RWPE2 (cell line): ENCODE measurements around the gene FCGR1A.
"Not testable (repeated sequence)": the region's sequence is repeated elsewhere in the genome, so short reads cannot be mapped to it uniquely, and the experiment has no call there.

Experiments
- ATAC-seq: fragments of 200-7000 bp; cut with Tn5 transposase; 3 replicates; pipeline ENCODE4 v1.9.1; 2021; ENCODE audit warnings: low read depth
- DNase-seq: peaks from one replicate; pipeline ENCODE4 v3.0.0-alpha.2; 2020; ENCODE audit warnings: low spot score
- H3K27ac ChIP-seq: fragments of 450-650 bp; 2 replicates; pipeline ENCODE4 v1.5.1; 2017; ENCODE audit warnings: mild to moderate bottlenecking; ENCODE audit not compliant: poor library complexity, severe bottlenecking
- H3K27me3 ChIP-seq: fragments of 250-450 bp; sonication (Bioruptor Pico); 2 replicates; pipeline ENCODE4 v1.5.1; 2021; ENCODE audit warnings: mild to moderate bottlenecking, moderate library complexity; ENCODE audit not compliant: insufficient read depth, poor library complexity, severe bottlenecking
- H3K36me3 ChIP-seq: fragments of 250-450 bp; sonication (Bioruptor Pico); 2 replicates; pipeline ENCODE4 v1.5.1; 2020; ENCODE audit warnings: low read depth, mild to moderate bottlenecking, moderate library complexity
- H3K4me1 ChIP-seq: fragments of 250-450 bp; sonication (Bioruptor Pico); 2 replicates; pipeline ENCODE4 v1.5.1; 2021; ENCODE audit warnings: mild to moderate bottlenecking, moderate library complexity; ENCODE audit not compliant: insufficient read depth, poor library complexity, severe bottlenecking
- H3K4me3 ChIP-seq: fragments of 250-450 bp; sonication (Bioruptor Pico); 2 replicates; pipeline ENCODE4 v1.5.1; 2021; ENCODE audit warnings: mild to moderate bottlenecking, moderate library complexity; ENCODE audit not compliant: severe bottlenecking
- H3K9me3 ChIP-seq: fragments of 250-450 bp; sonication (Bioruptor Pico); 2 replicates; pipeline ENCODE4 v1.5.1; 2021; ENCODE audit warnings: mild to moderate bottlenecking, moderate library complexity; ENCODE audit not compliant: severe bottlenecking

The FCGR1A gene

GRCh38 chr1:149782600-149782999 is at the start of gene FCGR1A:
Gene FCGR1A (plus strand): TSS chr1:149782694. CDS start chr1:149782744, 50 bp downstream.
- H3K4me3 ChIP-seq, ATAC-seq, H3K27ac ChIP-seq: not testable (repeated sequence)

GRCh38 chr1:149732781-149733180 is 49.7 kb upstream of the FCGR1A start:
- ATAC-seq, H3K4me3 ChIP-seq, H3K9me3 ChIP-seq, DNase-seq, H3K36me3 ChIP-seq, H3K27ac ChIP-seq, H3K27me3 ChIP-seq, H3K4me1 ChIP-seq: not testable (repeated sequence)

More at GRCh38 chr1:149782600-149782999, at the start of gene FCGR1A:
- H3K4me1 ChIP-seq, H3K36me3 ChIP-seq, H3K27me3 ChIP-seq, H3K9me3 ChIP-seq, DNase-seq: not testable (repeated sequence)

DNA sequence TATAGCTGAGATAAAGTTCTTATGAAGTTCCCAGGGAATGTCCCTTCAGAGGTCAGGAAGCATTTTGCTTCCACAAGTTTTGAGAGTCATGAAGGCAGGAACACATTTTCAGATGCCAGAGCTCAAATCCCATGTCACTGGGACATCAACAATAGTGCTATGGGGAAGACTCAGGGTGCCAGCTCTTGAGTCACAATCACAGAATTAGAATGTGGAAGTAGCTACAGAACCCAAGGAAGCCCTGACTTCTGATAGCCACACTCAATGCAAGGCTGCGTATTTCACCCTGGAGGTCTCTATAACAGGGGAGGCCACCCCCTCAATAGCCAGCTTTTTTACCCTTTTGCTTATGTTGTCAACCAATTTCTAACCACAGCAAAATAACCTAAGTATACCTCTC is 47.8 kb upstream of the FCGR1A start:
- not testable (repeated sequence) for H3K4me3 ChIP-seq, H3K9me3 ChIP-seq, H3K27ac ChIP-seq, ATAC-seq, H3K4me1 ChIP-seq, DNase-seq, H3K27me3 ChIP-seq, H3K36me3 ChIP-seq

GRCh38 chr1:149740148-149740581 is 42.3 kb upstream of the FCGR1A start:
- H3K27ac ChIP-seq, H3K4me3 ChIP-seq, H3K4me1 ChIP-seq, DNase-seq, H3K36me3 ChIP-seq, ATAC-seq, H3K27me3 ChIP-seq, H3K9me3 ChIP-seq: not testable (repeated sequence)

DNA sequence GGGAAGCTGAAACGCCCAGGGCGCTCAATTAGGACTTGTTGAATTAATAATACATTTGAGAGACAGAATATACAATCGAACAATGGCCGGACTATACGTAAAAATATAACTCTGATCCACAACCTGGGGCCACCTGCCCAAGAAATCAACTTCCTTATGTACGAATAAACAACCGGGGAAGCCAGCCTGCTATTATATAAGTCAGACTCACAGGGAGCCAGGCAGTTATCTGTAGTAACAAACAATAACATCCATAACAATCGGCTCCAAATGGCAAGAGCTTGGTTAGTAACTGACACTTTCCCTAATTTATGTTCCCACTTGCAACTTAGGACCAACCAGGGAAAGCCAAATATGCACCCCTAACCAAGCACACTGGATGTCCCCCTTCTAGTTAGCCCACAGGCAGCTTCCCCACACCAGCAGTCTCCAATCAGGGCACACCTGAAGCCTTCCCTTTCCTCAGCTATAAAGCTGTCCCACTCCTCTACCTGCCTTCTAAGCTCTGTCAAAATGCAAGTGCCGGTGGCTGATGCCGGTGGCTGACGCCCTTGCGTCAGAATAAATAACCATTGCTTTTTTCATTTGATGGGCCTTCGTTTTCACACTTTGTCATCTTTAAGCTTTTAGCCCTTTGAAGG is 41.8 kb upstream of the FCGR1A start:
- H3K4me1 ChIP-seq, H3K4me3 ChIP-seq, ATAC-seq, H3K27me3 ChIP-seq, H3K27ac ChIP-seq, H3K9me3 ChIP-seq, DNase-seq, H3K36me3 ChIP-seq: not testable (repeated sequence)

DNA sequence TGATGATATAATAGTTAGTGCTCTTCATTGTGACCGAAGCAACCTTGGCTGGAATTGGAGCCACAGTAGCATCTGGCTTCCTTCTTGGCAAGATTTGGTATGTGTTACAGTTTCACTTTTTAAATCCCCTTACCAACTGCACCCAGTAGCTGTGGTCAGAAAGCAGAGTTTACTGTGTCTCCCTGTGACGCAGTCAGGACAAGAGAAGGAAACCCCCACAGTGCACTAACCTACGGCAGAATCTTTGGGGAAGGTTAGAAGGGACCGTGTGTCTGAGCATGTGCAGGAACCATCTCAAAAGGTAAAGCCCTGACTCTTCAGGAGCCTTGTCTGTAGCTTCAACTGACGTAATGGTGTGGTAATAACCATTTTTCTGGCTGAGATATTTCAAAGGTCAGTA is 40.6 kb upstream of the FCGR1A start:
- not testable (repeated sequence) for H3K27me3 ChIP-seq, H3K9me3 ChIP-seq, H3K4me3 ChIP-seq, H3K36me3 ChIP-seq, ATAC-seq, DNase-seq, H3K27ac ChIP-seq, H3K4me1 ChIP-seq

- H3K27ac ChIP-seq, DNase-seq, H3K4me3 ChIP-seq, H3K36me3 ChIP-seq, ATAC-seq, H3K9me3 ChIP-seq, H3K27me3 ChIP-seq, H3K4me1 ChIP-seq: not testable (repeated sequence)
Observed at GRCh38 chr1:149746463-149747356, 35.8 kb upstream of the FCGR1A start.

- not testable (repeated sequence) for DNase-seq, H3K4me3 ChIP-seq, H3K27ac ChIP-seq, H3K27me3 ChIP-seq, H3K36me3 ChIP-seq, H3K9me3 ChIP-seq, H3K4me1 ChIP-seq, ATAC-seq
Observed at GRCh38 chr1:149747359-149748143, 34.9 kb upstream of the FCGR1A start.

- not testable (repeated sequence) for H3K9me3 ChIP-seq, H3K27me3 ChIP-seq, H3K36me3 ChIP-seq, DNase-seq, H3K27ac ChIP-seq, H3K4me3 ChIP-seq, ATAC-seq, H3K4me1 ChIP-seq
Observed at GRCh38 chr1:149748144-149748500, 34.4 kb upstream of the FCGR1A start.

DNA sequence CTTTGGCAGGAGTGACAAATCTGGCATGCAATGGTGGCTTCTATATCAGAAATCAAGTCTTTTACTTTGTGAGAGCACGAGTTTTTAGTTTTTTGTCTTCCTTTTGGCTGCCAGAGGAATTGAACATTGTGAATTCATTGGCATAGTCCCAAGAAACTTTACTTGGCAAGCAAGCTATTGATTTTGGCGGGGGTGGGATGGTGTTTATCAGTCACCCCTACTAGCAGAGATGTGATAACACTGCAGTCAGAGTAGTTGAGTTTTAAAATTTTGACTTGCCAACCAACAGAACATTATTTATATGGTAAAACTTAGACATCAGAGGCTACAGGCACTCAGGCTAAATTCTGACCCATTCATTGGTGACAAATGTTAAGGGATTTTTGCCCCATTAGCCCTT is 31.9 kb upstream of the FCGR1A start:
- not testable (repeated sequence) for H3K27me3 ChIP-seq, DNase-seq, ATAC-seq, H3K9me3 ChIP-seq, H3K36me3 ChIP-seq, H3K27ac ChIP-seq, H3K4me1 ChIP-seq, H3K4me3 ChIP-seq

DNA sequence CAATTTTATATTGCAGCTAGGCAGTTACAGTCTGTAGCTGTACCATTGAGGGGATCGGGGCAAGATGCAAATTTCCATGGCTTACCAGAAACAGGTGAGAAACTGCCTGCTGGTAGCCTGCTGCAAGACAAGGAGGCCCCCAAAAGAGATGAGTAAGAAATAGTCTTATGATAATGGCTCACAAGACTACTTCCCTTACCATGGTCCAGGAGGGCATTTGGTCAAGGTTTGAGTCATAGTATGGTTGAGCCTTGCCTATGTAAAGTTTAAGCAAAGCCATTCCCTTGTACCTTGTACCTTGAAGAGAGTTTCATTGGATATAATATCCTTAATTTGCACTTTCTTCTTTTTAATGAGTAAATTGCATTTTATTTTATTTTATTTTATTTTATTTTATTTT is 30.3 kb upstream of the FCGR1A start:
- not testable (repeated sequence) for H3K9me3 ChIP-seq, H3K27ac ChIP-seq, H3K27me3 ChIP-seq, H3K36me3 ChIP-seq, DNase-seq, H3K4me3 ChIP-seq, ATAC-seq, H3K4me1 ChIP-seq
